ENCODE data around the gene CFAP410. TPM values are rescaled to one million over a fixed set of nuclear protein-coding genes. Genes with fewer than 3 reads are reported as not detected.
A peak's percentile ranks its signal among the peaks of the same experiment; 100 is the strongest.

CFAP410 gene
- total RNA-seq, 1 donor from 2014 or later: 25.4 TPM

- DNase-seq: no peak
Observed at GRCh38 chr21:44312089-44312488, 27.1 kb downstream of the CFAP410 start.

DNA sequence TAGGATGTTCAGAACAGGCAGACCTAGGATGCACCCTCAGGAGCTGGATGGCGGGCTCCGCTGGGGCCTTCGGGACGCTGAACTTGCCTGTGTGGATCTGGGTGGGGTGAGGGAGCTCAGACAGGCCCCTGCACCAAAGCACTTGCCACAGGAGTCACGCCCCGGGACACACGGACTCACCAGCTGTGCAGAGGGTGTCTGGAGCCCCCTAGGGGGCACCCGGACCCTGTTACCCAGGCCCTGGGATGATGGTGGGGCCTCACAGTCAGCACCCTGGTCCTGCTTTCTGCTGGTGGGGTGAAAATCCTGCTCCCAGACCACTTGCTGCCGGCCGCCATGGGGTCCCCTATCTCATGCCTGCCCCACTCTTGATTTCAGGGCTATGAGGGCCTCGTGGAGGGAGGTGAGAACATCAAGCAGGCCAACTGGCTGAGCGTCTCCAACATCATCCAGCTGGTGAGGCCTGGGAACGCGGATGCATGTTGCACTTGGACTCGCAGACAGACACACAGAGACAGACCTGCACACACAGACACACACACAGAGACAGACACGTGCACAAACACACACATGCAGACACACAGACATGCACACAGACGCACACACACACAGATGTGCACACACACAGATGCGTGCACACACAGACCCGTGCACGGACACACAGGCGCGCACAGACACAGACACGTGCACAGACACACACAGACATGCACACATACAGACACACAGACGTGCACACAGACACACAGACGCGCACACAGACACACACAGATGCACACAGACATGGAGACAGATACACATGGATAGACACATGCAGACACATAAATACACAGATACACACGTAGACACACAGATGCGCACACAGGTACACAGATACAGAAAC lies 28.3 kb downstream of the CFAP410 start:
- Histone ChIP-seq H3K27me3 (no peaks in the 10 kb centered on the region), H3K9me3 (no peaks in the 10 kb centered on the region), H3K4me3 (no peak overlapping the region), H3K27ac (no peak overlapping the region), H3K36me3 (peaks cover 58% of the 10 kb centered on the region), H3K4me1 (no peaks in the 10 kb centered on the region)
- no peak for ATAC-seq
- TF ChIP-seq, protein P1, sequence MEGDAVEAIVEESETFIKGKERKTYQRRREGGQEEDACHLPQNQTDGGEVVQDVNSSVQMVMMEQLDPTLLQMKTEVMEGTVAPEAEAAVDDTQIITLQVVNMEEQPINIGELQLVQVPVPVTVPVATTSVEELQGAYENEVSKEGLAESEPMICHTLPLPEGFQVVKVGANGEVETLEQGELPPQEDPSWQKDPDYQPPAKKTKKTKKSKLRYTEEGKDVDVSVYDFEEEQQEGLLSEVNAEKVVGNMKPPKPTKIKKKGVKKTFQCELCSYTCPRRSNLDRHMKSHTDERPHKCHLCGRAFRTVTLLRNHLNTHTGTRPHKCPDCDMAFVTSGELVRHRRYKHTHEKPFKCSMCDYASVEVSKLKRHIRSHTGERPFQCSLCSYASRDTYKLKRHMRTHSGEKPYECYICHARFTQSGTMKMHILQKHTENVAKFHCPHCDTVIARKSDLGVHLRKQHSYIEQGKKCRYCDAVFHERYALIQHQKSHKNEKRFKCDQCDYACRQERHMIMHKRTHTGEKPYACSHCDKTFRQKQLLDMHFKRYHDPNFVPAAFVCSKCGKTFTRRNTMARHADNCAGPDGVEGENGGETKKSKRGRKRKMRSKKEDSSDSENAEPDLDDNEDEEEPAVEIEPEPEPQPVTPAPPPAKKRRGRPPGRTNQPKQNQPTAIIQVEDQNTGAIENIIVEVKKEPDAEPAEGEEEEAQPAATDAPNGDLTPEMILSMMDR (IDR thresholded peaks at IDR 0.05): no peak
- intact Hi-C loops (cut with DNase I): no loop called here
- DNase-seq: no peak

More at GRCh38 chr21:44312089-44312488, 27.1 kb downstream of the CFAP410 start:
- H3K4me1 ChIP-seq: no peaks in the 10 kb centered on the region
- H3K4me3 ChIP-seq: no peak overlapping the region
- H3K9me3 ChIP-seq: no peaks in the 10 kb centered on the region
- peaks cover 64% of the 10 kb centered on the region for H3K36me3 ChIP-seq
- H3K27me3 ChIP-seq: no peaks in the 10 kb centered on the region
- intact Hi-C loops (cut with DNase I): no loop called here
- H3K27ac ChIP-seq: no peak overlapping the region
- ATAC-seq: no peak
- TF ChIP-seq, protein P1 (IDR thresholded peaks at IDR 0.05): no peak

DNA sequence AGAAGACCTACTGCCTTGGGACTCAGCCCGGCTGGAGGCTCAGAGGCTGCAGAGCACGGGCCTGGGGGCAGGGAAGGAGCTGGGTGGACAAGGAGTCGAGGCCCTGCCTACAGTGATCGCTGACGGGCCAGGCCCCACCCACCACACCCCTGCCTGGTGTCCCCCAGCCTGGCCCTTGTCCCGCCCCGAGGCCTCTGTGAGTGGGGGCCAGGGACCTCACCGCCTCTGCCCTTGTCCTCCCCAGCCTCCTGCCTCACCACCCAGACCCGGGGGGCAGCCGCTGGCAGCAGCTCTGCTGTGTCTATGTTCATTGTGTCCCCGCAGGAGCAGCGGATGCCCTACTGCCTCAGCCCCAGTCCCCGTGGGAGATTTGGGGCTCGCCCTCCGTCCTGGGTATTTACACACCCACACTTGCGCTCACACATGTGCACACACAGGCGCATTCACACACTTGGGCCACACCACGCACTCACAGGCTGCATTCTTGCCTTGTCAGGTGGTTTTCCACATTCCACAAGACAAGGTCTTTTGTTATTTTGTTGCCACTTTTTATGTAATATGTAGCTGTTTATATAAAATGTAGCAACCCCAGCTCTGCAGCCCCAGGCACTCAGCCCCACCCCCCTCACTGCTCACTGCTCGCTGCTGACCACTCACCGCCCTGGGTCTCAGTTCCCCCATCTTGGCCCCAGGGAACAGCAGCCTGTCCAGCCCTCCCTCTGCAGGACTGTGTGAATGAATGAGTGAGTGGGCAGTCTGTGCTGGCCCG lies 32.1 kb downstream of the CFAP410 start:
- intact Hi-C loops (cut with DNase I): no loop called here
- Histone ChIP-seq H3K4me1 (peaks cover 17% of the 10 kb centered on the region), H3K4me3 (no peak overlapping the region), H3K27ac (no peak overlapping the region), H3K9me3 (no peaks in the 10 kb centered on the region), H3K36me3 (peaks cover 29% of the 10 kb centered on the region), H3K27me3 (no peaks in the 10 kb centered on the region)
- TF ChIP-seq, protein P1 (IDR thresholded peaks at IDR 0.05): no peak
- DNase-seq (no peak), ATAC-seq (no peak)

- Histone ChIP-seq H3K4me1 (peaks cover 32% of the 10 kb centered on the region), H3K4me3 (no peak overlapping the region), H3K9me3 (no peaks in the 10 kb centered on the region), H3K27ac (no peak overlapping the region), H3K36me3 (peaks cover 18% of the 10 kb centered on the region), H3K27me3 (no peaks in the 10 kb centered on the region)
- TF ChIP-seq, protein P1 (IDR thresholded peaks at IDR 0.05): no peak
- DNase-seq (no peak), ATAC-seq (no peak)
- intact Hi-C loops (cut with DNase I): no loop called here
Observed at GRCh38 chr21:44305691-44306090, 33.5 kb downstream of the CFAP410 start.

- Histone ChIP-seq H3K4me1 (peaks cover 32% of the 10 kb centered on the region), H3K9me3 (no peaks in the 10 kb centered on the region), H3K27ac (no peak overlapping the region), H3K27me3 (no peaks in the 10 kb centered on the region), H3K4me3 (no peak overlapping the region), H3K36me3 (peaks cover 12% of the 10 kb centered on the region)
- ATAC-seq (peak; percentile 22), DNase-seq (no peak)
- intact Hi-C loops (cut with DNase I): no loop called here
- TF ChIP-seq, protein P1 (IDR thresholded peaks at IDR 0.05): peak; percentile 53
Observed at GRCh38 chr21:44304877-44305293, 34.3 kb downstream of the CFAP410 start.

Measured in upper lobe of right lung (tissue), 1 donor.